Stimulated activated CD8-positive, alpha-beta memory T cell treated with anti-CD3 and anti-CD28 coated beads, Interleukin-15, amount 100 ng/mL, for 24 hours (primary cell): ENCODE data around the gene AMPD2.

Experiments used
- DNase-seq: peaks from one replicate; pipeline ENCODE4 v3.0.0-alpha.2; 2020; ENCODE audit warnings: low read depth

Gene AMPD2

DNA sequence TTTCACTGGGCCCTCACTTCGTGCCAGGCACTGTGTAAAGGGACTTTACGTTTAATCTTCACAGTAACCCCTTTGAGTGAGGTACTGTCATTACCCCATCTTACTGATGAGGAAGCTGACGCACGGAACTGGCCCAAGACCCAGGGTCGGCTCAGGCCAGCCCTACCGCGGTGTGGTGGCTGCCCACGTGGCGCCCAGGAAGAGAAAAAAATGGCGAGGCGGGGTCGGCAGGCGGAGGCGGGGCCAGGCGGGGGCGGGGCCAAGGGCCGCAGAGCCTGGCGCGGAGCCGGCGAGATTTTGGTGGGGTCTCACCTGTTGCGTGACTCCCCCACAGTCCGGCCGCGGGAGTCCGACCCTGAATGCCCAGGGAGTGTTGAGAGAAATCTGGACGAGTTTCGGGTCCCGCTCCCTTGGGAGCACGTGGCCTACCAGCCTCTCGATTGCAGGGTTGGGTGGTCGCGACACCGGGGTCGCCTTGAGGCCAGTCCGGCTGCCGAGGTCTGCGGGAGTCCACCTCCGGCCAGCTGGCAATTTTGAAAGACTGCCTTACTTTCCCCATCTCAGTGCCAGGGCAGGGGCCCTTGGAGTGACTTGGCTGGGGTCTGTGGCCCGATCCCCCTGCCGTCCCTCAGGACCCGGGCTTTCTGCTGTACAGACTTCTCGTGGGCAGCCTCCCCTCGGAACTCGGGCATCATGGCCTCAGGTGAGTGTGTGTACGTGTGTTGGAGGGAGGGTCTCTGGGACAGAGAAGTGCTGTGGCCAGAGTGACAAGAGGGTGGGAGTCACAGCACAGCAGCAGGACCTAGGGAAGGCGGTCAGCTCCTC, at the start of gene AMPD2, which contains the start of gene GNAT2:
Gene AMPD2 (plus strand): TSS at position 262 of the 825 bp plus-strand sequence. CDS start 1,339 bp downstream, outside the sequence.
Gene GNAT2 (minus strand): TSS at position 41 of the 825 bp plus-strand sequence. CDS start 6,746 bp downstream, outside the sequence.
- peak; percentile 59 for DNase-seq

DNA sequence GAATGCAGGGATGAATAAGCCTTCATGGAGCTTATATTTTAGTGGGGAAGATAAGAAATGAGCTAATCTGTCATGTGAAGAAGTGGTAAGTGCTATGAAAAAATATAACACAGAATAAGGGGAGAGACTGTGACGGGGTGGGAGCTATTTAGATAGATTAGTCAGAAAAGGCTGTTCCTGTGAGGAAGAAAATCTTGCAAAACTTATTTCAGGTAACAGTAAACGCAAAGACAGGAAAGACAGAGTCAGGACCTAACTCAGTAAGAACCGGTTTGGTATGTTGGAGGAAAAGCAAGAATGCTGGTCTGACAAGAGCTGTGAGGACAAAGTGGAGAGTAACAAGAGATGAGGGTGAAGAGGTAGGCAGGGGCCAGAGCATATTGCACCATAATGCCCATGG, 49.2 kb upstream of the AMPD2 start:
- no peak for DNase-seq

DNA sequence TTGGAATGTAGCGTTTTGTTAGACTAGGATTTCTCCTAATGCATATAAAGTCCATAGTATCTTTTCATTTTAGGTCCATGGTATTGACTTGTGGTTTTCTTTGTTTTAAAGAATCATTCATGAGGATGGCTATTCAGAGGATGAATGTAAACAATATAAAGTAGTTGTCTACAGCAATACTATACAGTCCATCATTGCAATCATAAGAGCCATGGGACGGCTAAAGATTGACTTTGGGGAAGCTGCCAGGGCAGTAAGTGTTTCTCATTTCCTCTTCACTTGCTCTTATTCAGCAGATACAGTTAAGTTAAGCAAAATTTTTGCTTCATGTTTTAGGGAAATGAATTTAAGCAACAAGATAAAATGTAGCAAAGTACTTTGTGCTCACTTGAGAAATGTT, 45.9 kb upstream of the AMPD2 start:
- DNase-seq: no peak

DNA sequence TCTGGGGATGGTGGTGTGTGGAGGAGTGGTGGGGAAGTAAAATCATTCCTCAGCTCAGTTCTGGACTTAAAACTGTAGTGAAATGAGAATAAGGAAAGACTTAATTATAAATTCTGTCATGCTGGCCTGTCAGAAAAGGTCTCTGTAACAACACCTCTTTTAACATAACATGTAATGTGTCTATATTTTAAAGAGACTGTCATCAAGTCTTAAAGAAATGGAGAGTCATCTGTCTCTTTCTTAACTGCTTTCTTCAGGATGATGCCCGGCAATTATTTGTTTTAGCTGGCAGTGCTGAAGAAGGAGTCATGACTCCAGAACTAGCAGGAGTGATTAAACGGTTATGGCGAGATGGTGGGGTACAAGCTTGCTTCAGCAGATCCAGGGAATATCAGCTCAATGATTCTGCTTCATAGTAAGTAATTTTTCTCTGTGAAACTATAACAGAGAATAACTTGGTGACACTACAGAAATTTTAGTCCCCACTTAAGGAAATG, 40.6 kb upstream of the AMPD2 start:
- no peak for DNase-seq

DNA sequence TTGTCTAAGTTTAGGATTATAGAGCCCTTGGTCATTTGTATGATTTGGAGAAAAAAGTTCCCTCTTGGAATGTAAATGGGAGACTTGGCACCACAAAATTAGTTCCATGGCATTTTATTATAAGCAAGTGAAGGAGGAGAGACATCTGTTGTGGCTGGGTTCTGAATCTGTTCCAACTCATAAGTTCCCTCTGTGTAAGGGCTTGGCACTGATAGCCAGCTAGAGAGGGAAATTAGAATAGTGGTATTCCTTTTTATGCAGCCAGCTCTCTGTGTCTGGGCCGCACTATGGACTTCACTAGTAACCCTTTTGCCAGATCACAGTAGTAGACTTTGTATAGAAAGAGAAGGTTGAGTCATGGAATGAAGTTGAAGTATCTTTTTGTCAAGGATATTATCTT, 40.1 kb upstream of the AMPD2 start:
- DNase-seq: no peak

DNA sequence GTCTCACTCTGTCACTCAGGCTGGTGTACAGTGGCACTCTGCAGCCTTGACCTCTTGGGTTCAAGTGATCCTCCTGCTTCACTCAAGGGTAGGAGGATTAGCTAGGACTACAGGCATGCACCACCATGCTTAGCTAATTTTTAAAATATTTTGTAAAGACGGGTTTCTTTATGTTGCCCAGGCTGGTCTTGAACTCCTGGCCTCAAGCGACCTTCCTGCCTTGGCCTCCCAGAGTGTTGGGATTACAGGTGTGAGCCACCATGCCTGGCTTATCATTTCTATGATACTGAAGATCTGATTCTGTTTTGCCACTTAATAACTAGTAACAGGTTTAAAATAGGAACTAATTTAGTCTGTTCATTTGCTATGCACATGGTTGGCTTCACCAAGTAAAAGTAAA, 37.6 kb upstream of the AMPD2 start:
- no peak for DNase-seq

DNA sequence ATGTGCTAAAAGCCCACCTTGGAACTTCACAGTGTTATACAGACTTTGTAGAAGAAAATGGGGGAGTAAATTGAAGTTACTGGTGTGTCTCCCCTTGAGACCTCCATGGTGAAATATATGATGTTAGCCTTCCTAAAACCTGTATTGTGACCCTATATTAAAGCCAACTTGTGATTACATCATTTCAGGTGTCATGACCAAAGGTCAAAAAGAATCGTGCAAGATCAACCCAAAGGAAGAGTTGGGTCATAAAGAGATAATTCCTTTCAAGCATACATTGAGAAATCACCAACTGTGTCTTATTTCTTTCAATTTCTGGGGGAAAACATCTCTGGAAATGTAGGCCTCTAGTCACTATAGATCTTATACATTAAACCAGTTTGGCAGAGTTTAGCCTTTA, 34.9 kb upstream of the AMPD2 start:
- no peak for DNase-seq

DNA sequence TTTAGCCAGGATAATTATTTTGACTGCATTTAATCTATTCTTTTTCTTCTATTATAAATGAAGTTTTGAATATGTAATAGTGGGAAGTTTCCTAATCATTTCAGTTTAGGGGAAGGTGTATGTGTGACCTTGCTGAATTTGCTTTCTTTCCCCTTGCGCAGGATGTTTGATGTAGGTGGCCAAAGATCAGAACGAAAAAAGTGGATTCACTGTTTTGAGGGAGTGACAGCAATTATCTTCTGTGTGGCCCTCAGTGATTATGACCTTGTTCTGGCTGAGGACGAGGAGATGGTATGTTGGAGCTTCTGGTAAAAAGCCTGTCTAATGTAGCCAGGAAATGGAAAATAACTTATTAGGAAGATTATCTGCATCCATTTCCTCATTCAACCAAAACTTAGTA, 33.6 kb upstream of the AMPD2 start:
- DNase-seq: no peak

DNA sequence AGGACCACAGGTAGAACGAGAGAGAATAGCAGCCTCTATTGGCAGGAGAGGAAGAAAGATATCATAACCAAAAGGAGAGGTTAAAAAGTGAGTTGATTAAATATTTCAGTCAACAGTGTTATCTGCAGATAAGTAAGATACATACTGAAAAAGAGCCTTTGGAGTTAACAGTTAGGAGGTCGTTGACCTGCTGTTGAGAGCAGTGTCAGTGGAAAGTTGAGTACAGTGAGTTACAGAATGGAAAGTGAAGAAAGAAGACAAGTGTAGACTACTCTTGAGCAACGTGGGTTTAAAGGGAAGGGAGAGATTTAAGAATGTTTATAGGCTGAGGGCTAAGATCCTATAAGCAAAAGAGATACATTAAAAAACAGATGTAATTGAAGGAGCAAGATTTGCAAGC, 30.5 kb upstream of the AMPD2 start:
- DNase-seq: no peak

DNA sequence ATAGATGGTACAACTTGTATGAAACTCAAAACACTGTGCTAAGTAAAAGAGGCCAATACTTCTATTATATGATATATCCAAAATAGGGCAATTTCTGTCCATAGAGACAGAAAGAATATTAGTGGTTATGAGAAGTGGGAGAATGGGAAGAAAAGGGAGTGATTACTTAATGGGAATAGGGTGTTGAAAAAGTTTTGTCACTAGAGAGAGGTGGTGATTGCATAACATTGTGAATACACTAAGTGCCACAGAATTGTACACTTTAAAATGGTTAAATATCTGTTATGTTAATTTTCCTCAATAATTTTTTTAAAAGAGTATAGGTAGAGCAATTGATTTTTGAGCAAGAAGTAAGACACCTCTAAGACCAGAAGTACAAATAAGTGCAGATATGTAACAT, 30.0 kb upstream of the AMPD2 start:
- DNase-seq: no peak

DNA sequence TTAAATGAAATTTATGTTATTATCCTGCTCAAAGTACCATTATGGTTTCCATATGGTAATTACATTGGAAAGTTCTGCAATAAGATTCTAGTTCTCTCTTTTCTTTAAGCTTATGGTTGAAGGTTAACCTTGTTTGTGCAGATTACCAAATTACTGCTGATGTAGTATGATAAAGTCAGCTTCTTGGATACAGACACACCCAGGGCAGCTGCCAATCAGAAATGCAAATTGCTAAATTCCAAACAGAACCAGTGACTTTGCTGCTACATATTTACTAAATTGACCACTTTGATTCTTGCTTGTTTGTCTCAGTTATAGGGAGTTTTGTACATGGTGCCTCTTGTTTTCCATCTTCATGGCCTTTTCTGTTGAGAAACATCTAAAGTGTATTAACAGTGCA, 26.7 kb upstream of the AMPD2 start:
- DNase-seq: no peak

DNA sequence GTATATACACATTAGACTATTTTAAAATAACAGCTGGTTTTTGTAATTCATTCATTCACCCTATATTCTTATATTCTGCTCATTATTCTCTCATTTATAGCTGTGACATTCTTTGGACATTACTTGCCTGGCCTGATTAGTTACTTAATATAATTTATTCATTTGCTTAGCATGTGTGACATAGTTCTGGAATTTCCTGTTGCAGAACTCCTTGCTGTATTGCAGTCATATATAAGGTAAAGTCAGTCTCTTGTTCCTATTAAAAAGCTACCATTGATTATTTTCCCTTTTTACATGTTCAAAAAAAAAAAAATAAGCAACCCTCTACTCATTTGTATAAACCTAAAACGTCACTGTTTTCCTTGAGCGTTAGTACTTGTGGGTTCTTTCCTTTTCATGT, 24.1 kb upstream of the AMPD2 start:
- DNase-seq: no peak

DNA sequence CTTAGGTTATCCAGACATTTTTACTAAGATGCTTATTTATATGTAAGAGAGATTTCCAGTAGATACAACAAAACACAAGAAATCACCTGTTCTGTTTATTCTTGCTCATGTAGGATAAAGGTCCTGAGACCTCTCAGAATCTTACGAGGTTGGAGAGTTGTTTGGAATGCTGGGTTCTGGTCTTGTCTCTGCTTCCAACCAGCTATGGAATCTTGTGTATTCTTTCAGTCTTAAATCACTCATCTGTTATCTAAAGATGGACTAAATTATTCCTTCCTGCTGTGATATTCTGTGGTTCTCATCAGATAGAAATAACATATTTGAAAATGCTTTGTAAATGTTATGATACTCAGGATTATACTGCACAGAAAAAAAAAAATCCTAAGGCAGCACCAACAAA, 21.5 kb upstream of the AMPD2 start:
- DNase-seq: no peak

DNA sequence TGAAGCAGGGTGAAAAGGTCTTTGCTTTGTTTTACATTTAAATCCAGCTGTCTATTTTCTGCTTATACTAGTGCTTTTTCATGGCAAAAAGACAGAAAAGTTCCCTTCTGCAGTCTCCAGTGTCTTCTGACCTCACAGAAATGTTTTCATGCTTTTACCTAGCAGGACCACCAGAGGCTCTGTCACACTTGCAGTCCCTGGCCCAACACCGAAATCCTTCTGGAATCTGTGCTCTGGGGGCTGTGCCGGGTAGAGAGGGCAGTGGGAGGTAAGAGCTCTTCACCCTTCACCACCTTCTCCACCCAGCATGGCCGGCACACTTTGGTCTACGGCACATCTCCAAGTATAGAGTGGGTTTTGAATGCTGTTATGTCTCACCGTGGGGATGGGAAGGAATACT, 21.0 kb upstream of the AMPD2 start:
- no peak for DNase-seq

DNA sequence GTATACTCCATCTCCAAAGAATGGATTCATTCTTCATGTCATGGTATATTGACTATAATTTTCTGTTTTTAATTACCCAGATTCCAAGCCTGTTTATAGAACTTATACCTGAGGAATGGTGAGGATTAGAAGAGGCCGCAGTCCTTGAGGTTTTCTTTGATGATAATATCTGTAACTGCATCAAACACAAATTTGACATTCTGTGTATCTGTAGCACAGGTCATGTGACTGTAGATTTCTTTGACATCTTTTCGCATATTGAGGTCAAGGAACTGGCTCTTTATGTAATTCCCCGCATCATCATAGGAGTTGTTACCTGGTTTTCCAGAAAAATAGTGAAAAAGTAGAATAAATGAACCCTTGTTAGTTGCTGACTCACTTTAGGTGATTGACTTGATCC, 16.4 kb upstream of the AMPD2 start:
- no peak for DNase-seq

DNA sequence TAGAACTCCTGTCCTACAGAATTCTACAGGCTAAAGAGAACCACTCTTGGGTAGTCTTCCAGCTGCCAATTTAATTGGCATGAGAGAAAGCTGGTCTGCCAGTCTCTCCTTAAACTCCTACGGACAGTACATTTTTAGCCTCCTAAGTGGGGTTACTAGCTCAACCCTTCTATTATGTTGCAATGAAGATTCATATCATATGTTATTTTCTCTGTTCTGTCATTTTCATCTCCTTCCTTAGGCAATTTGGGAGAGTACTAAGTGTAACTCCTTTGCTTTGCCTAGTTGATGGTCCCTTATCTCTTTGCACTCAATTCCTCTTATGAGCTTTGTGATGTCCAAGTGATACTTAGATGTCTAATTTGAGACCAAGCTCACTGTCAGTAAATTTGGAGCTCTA, 14.3 kb upstream of the AMPD2 start:
- no peak for DNase-seq

DNA sequence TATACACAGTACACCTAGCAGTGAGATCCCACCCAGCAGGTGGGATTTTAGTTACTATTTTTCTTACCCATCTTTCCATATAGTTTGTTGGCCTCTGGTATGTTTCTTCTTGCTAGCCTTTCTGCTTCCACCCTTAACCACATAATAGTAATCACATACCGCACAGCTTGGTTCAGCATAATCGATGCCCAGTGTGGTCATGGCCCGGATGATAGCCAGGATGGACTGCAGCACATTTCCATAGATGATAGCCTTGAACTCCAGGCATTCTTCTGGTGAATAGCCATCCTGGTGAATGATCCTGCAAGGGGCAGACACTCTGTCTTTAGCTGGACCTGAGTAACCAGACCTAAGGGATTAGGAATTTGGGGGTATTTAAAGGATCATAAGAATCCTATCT, 9.8 kb upstream of the AMPD2 start:
- no peak for DNase-seq

DNA sequence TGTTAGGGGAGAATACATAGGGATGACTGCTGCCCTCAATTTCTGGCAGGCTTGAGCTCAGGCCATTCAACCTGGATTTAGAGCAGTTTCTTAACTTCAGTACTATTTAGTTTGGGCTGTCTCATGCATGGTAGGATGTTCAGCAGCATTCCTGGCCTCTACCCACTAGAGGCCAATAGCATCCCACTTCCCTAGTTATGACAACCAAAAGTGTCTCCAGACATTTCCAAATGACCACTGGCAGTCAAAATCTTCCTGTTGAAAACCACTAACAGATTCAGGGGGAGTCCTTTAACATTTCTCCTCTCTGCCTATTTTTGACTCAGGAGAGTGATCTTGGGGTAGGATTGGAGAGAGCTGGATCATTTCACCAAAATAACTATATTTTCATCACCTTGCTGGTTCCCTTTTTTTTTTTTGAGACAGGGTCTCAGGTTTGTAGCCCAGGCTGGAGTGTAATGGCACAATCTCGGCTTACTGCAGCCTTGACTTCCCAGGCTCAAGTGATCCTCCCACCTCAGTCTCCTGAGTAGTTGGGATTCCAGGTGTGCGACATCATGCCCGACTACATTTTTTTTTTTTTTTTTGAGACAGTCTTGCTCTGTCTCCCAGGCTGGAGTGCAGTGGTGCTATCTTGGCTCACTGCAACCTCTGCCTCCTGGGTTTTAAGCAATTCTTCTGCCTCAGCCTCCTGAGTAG, 8.9 kb upstream of the AMPD2 start:
- no peak for DNase-seq

DNA sequence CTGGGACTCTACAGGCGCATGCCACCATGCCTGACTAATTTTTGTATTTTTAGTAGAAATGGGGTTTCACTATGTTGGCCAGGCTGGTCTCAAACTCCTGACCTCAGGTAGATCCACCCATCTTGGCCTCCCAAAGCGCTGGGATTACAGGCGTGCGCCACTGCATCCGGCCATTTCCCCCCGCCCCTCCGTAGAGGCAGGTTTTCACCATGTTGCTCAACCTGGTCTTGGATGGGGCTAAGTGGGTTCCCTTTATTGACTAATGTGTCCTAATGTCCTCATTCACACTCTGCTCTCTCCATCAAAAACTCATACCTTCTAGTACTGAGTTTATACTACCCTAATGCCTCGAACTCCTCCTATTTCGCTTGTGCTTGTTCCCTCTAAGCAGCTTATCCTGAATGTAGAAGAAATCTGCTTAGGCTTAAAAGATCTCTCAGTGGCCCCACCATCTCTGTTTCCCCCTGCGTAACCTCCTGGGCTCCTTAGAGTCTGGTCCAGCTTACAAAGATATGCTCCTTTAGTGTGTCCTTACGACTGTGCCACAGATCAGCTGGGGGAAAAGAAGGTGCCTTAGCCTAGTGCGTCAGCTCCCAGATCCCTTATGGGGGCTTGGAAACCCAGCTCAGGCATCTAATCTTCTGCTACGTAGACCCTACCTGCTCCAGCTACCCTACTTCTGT, 8.2 kb upstream of the AMPD2 start:
- DNase-seq: no peak

DNA sequence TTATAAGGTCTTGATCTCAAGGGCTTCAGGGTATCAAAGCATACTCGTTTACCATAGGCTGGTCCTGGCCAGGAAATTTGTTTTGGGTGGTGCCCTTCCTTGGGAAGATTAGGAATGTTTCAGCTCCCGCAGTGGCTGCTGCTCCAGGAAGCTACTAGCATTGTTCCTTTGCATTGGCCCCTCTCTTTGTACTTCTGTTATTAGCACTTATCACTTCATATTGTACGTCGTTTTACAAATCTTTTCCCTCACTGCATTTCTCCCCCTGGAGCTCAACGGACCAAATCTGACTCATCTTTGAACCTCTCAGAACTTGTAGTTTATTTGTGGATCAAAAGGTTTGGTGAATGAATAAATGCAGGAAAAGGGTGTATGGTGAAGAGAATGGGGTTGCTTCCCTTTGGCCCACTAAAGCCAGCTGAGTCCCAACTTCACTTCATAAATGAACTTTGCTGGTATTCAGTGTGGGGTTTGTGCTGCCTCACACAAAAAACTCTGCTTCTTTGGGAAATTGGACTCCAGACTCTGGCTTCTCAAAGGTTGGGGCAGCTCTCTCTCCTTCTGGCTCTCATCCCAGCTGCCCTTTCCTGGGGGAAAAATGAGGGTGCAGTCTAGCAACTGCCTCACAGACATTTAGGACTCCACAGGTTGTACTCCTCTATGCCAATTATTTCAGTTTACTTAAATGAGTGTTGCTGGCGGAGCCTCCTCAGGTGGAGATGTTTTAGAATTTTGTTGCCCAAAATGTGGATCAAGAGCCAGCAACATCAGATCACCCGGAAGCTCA, 6.1 kb upstream of the AMPD2 start:
- no peak for DNase-seq

DNA sequence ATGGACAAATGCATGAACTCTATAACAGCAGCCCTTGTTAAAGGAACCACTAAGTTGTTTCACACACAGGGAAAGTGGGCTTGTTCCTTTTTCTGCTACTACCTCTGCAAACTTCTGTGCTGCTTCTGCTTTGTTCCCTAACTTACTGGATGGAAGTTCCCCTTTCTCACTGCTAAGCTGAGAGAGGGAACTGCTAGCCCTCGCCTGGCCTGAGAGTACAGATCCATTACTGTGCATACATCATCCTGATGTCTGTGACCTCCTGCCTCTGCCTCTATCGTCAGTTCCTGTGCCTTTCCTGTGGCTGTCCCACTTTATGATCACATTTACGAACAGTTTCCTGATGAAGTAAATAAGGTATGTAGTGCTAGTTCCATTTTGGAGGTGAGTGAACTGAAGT, 3.8 kb upstream of the AMPD2 start:
- no peak for DNase-seq

DNA sequence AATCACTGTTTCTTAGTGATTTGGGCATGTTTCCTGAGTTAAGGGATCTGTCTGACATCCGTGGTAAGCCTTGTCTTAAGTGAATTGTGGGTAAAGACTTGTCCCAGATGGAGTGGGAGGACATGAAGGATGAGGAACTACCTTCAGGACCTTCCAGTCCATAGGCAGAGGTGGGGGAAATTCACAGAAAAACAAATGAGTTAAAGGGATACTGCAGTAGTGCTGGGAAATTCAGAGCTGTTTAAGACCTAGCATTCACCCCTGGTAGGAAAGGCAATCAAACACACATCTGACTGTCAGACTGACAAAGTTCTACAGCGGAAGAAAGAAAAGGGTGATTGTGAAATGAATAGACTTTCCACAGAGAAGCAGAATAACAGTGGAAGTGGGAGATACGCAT, 3.2 kb upstream of the AMPD2 start:
- no peak for DNase-seq
